Activated CD4-positive, alpha-beta T cell treated with anti-CD3 and anti-CD28 coated beads, Interleukin-2, amount 50 U/mL, for 24 hours (primary cell): ENCODE results near the gene TMEM100.
"Not testable (repeated sequence)": the region's sequence is repeated elsewhere in the genome, so short reads cannot be mapped to it uniquely, and the experiment has no call there.

Source experiments
- DNase-seq, 2 donors: peaks; one replicate each; pipeline ENCODE4 v3.0.0-alpha.2; 2020; ENCODE audit warnings: low read depth in 1 of 2, low spot score in 1 of 2

TMEM100 gene

GRCh38 chr17:55689672-55690071, 33.0 kb downstream of the TMEM100 start:
- no peak for DNase-seq

GRCh38 chr17:55688057-55688456, 34.6 kb downstream of the TMEM100 start:
- no peak for DNase-seq

GRCh38 chr17:55687037-55687436, 35.6 kb downstream of the TMEM100 start:
- no peak for DNase-seq

- no peak for DNase-seq
Measured at GRCh38 chr17:55683550-55684315, 38.9 kb downstream of the TMEM100 start.

DNA sequence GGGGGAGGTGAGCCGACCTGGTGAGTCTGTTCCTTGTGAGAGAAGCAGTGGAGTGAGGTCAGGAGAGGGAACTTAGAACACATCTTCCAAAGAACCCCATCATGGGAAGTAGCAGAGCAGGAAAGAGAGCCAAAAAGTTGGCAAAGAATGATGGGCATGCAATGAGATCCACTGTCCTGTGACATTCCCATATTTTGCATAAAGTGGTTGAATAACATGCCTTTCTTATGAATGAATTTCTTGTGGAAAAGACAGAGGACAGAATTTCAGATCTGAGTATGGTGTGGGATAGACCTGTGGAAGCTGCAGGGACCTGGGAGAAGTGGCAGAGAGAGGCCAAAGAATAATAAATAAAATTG, 41.3 kb downstream of the TMEM100 start:
- no peak for DNase-seq

DNA sequence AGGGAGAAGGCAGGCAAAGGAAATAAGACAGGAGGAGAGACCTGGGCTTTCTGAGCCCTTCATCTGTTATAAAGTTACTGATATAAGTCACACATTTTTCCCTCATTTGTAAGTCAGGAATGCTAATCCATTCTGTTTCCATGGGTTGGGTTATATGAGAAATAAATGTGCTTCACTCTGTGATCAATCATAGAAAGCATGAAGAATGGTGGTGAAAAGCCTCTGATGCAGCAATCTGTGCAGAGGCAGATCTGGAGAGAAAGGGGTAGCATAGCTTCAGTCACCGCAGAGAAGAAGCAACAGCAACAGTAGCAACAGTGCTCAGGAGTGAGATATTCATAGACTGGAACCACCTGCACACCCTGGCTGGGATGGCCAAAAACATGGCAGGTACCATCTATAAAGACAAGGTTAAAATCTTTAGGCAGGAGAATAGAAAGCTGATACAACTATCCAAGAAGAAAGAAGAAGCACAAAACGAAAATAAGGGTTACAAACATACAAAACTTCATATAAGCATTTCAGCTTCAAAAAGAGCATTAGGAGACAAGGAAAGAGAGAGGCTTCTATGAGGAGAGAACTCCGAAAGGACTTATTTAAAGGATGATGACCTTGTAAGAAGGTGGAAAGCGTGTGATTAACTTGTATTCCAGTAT, 41.9 kb downstream of the TMEM100 start:
- no peak for DNase-seq

DNA sequence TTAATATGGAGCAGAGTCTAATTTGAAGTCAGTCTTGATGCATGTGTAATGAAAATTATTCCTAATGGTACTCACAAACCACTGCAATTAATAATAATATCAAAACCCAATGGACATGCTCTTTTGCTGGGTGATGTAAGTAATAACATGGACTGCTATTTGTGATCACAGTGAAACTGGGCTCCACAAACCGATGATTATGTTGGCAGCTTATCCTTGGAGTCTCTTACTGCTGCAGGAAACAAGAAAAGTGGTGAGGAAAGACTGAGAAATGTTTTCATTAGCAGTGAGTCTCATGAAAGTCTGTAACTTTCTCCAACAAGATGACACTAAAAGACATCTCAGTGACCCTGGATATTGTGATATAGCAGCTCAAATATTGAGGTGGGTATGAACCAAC, 45.2 kb downstream of the TMEM100 start:
- DNase-seq: no peak

DNA sequence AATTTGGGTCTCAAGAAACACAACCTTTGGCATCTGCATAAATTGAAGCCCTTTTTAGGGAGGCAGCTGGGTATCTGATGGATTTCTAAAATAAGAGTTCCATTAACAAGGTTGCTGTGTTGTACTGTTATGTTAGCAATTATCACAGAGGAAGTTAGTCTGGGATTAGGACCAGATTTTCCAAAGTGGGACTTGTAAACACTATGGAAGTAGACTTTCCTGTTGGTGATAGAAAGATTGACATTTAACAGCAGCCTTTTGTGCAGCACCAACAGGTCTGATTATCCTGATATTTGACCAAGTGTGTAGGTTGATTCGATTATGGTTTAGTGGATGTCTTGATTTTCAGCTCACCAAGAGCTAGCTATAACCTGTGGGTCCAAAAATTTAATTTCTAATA, 46.4 kb downstream of the TMEM100 start:
- no peak for DNase-seq

DNA sequence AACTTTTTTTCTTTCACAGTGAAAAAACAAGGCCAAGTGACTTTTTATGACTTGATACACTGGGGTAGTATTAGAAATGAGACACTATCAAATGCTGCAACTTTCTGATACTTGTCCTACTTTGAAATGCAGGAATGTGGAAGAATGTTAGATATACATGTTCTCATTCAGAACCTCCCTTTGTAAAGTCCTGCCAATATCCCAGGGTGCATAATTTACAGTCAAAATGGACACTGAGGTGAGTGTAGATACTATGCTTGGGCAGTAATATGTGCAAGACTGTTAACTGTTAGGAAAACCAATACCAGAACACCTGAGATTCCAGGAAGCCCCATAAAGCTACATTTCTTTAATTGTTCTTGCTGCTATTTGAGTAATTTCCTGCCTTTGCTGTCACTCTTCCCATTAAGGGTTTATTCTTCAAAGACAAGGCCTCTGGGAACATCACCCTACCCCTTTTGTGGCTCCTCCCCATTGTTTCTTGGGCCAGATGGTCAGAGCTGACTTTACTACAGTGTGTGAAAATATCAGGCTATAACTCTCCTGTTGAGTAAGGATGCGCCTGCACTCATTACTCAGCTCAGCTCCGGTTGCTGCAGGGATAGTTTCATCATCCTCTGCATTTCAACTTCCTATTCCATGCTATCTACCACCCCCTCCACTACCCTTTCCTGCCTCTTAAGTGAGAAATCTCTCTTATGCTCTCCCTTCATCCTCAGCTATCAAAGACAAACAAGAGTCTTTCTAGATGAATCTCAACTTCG, 48.7 kb downstream of the TMEM100 start:
- no peak for DNase-seq

GRCh38 chr17:55672585-55673501, 49.8 kb downstream of the TMEM100 start:
- DNase-seq: no peak

DNA sequence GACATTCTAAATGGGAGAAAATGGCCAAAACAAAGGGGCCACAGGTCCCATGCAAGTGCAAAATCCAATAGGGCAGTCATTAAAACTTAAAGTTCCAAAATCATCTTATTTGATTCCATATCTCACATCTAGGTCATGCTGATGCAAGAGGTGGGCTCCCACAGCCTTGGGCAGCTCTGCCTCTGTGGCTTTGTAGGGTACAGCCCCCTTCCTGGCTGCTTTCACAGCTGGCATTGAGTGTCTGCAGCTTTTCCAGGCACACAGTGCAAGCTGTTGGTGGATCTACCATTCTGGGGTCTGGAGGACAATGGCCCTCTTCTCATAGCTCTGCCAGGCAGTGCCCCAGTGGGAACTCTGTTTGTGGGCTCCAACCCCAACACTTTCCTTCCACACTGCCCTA, 50.7 kb downstream of the TMEM100 start:
- DNase-seq: not testable (repeated sequence)
